GM23248 (cell line): Measurements from ENCODE around the gene PEMT. TPM values are rescaled to one million over a fixed set of nuclear protein-coding genes. Genes with fewer than 3 reads are reported as not detected.
"Not testable (repeated sequence)": the region's sequence is repeated elsewhere in the genome, so short reads cannot be mapped to it uniquely, and the experiment has no call there.

Source experiments
- DNase-seq: peaks from one replicate; pipeline ENCODE4 v3.0.0-alpha.2; 2015
- H2AFZ ChIP-seq: fragments of 200-600 bp; sonication (generic); 2 replicates; pipeline ENCODE4 v1.6.1; 2016; ENCODE audit warnings: antibody characterized with exemption
- H3F3A ChIP-seq: fragments of 200-600 bp; sonication (generic); 2 replicates; pipeline ENCODE4 v1.6.1; 2016; ENCODE audit warnings: mild to moderate bottlenecking, antibody characterized with exemption, mixed run types; ENCODE audit not compliant: insufficient read depth
- H3K27ac ChIP-seq: fragments of 200-600 bp; sonication (generic); 2 replicates; pipeline ENCODE4 v1.5.1; 2016; ENCODE audit warnings: mild to moderate bottlenecking
- H3K27me3 ChIP-seq: fragments of 200-600 bp; sonication (generic); replicated peaks from 2 replicates; pipeline ENCODE4 v1.6.1; 2016; ENCODE audit warnings: mild to moderate bottlenecking; ENCODE audit not compliant: insufficient read depth
- H3K36me3 ChIP-seq: fragments of 200-600 bp; sonication (generic); 2 replicates; pipeline ENCODE4 v1.6.1; 2016; ENCODE audit warnings: low read depth, mild to moderate bottlenecking
- H3K4me1 ChIP-seq: fragments of 200-600 bp; sonication (generic); 2 replicates; pipeline ENCODE4 v1.6.1; 2016; ENCODE audit warnings: mild to moderate bottlenecking; ENCODE audit not compliant: insufficient read depth
- H3K4me2 ChIP-seq: fragments of 200-600 bp; sonication (generic); one replicate; pipeline ENCODE4 v1.6.1; 2016; ENCODE audit warnings: mild to moderate bottlenecking; ENCODE audit not compliant: unreplicated experiment
- H3K4me3 ChIP-seq: fragments of 200-600 bp; sonication (generic); 2 replicates; pipeline ENCODE4 v1.5.1; 2016; ENCODE audit warnings: mild to moderate bottlenecking
- H3K79me2 ChIP-seq: fragments of 200-600 bp; sonication (generic); 2 replicates; pipeline ENCODE4 v1.6.1; 2016; ENCODE audit warnings: mild to moderate bottlenecking; ENCODE audit not compliant: insufficient read depth
- H3K9ac ChIP-seq: fragments of 200-600 bp; sonication (generic); 2 replicates; pipeline ENCODE4 v1.6.1; 2016; ENCODE audit warnings: mild to moderate bottlenecking
- H3K9me2 ChIP-seq: fragments of 200-600 bp; sonication (generic); 2 replicates; pipeline ENCODE4 v1.6.1; 2016; ENCODE audit warnings: mixed run types, mild to moderate bottlenecking, moderate library complexity; ENCODE audit not compliant: insufficient read depth
- H3K9me3 ChIP-seq: fragments of 200-600 bp; sonication (generic); one replicate; pipeline ENCODE4 v1.6.1; 2017; ENCODE audit warnings: low read depth
- H4K20me1 ChIP-seq: fragments of 200-600 bp; sonication (generic); 2 replicates; pipeline ENCODE4 v1.6.0; 2016; ENCODE audit not compliant: insufficient read depth
- EZH2 ChIP-seq: fragments of 200-600 bp; sonication (generic); IDR thresholded peaks from 2 replicates; pipeline ENCODE4 v1.6.1; 2018; ENCODE audit warnings: antibody characterized with exemption, mild to moderate bottlenecking; ENCODE audit not compliant: insufficient read depth, poor library complexity, severe bottlenecking
- EZH2phosphoT487 ChIP-seq: fragments of 200-600 bp; sonication (generic); IDR thresholded peaks from 2 replicates; pipeline ENCODE4 v1.6.1; 2018; ENCODE audit warnings: antibody characterized with exemption, moderate library complexity, mild to moderate bottlenecking, low read depth; ENCODE audit not compliant: insufficient read depth
- WGBS, 2 experiments: methylation state at CpG; one replicate each; pipeline ENCODE4 v1.1.6; 2015 to 2017; ENCODE audit warnings: low lambda C conversion rate in 2 of 2, low coverage in 1 of 2; ENCODE audit errors: missing lambda C conversion rate in 2 of 2; 5-methylcytosine and 5-hydroxymethylcytosine counted together
- in situ Hi-C: fragments of 300-500 bp; cut with MboI; formaldehyde crosslinking; loops from 2 replicates; pipeline ENCODE4 v1.15.0; 2020
- polyA plus RNA-seq: library from polyadenylated mRNA; unstranded; fragments of >200 nt; fragmentation: Nextera tagmentation; extraction: Ambion mirVana; gene quantifications from 2 replicates; pipeline ENCODE4 v1.2.1, GENCODE V29; 2016
- total RNA-seq: library from RNA; depleted of rRNA; stranded (reverse); fragments of >200 nt; shearing (Covaris generic); gene quantifications from 2 replicates; pipeline ENCODE4 v1.2.3, GENCODE V29; 2014

The PEMT gene
- total and polyA plus RNA-seq, 2 experiments from 2014 or later = 62.0 to 68.7 TPM

GRCh38 chr17:17635126-17635525 lies 43.6 kb upstream of the PEMT start:
- H3K4me3 ChIP-seq = no peak overlapping the region

GRCh38 chr17:17633310-17633709 lies 41.8 kb upstream of the PEMT start:
- no peak for DNase-seq
- Histone ChIP-seq H3K4me2 (no peak overlapping the region), H3K9me2 (no peaks in the 10 kb centered on the region), H3K4me3 (no peak overlapping the region), H3K9me3 (no peaks in the 10 kb centered on the region), H2AFZ (no peak overlapping the region), H3K79me2 (no peaks in the 10 kb centered on the region), H3K4me1 (no peaks in the 10 kb centered on the region), H3K36me3 (no peaks in the 10 kb centered on the region), H3K27ac (no peak overlapping the region), H3K9ac (no peak overlapping the region), H3K27me3 (peaks cover 7% of the 10 kb centered on the region; the same call in 1 of the 2 replicates), H3F3A (no peaks in the 10 kb centered on the region), H4K20me1 (no peaks in the 10 kb centered on the region)
- TF ChIP-seq EZH2 = no peak
- TF ChIP-seq EZH2phosphoT487 = no peak
- in situ Hi-C loops = no loop called here
- 77 to 79% methylated on average over 6 of the region's 6 CpGs for WGBS, 2 experiments

More at GRCh38 chr17:17635126-17635525, 43.6 kb upstream of the PEMT start:
- H3K79me2 ChIP-seq = no peaks in the 10 kb centered on the region
- no peaks in the 10 kb centered on the region for H3K36me3 ChIP-seq
- H3F3A ChIP-seq = no peaks in the 10 kb centered on the region
- H3K4me2 ChIP-seq = no peak overlapping the region
- H3K27ac ChIP-seq = no peak overlapping the region
- no peak overlapping the region for H3K9ac ChIP-seq
- WGBS, 2 experiments = 56 to 58% methylated on average over 5 of the region's 5 CpGs
- no peak overlapping the region for H2AFZ ChIP-seq
- H3K4me1 ChIP-seq = no peaks in the 10 kb centered on the region
- peak; percentile 53 for DNase-seq
- no peaks in the 10 kb centered on the region for H4K20me1 ChIP-seq
- no peak for TF ChIP-seq EZH2
- no peak for TF ChIP-seq EZH2phosphoT487
- no peaks in the 10 kb centered on the region for H3K9me2 ChIP-seq
- H3K9me3 ChIP-seq = no peaks in the 10 kb centered on the region
- peaks cover 7% of the 10 kb centered on the region; the same call in 1 of the 2 replicates for H3K27me3 ChIP-seq
- in situ Hi-C loops = no loop called here

GRCh38 chr17:17632690-17633089 lies 41.2 kb upstream of the PEMT start:
- H3K4me3 ChIP-seq, H3F3A ChIP-seq, H2AFZ ChIP-seq, H3K9ac ChIP-seq, DNase-seq, in situ Hi-C loops, H3K27ac ChIP-seq, H3K27me3 ChIP-seq, H3K9me3 ChIP-seq, H3K36me3 ChIP-seq, H4K20me1 ChIP-seq, H3K79me2 ChIP-seq, H3K4me1 ChIP-seq, H3K9me2 ChIP-seq, H3K4me2 ChIP-seq: not testable (repeated sequence)
- WGBS, 2 experiments = 56 to 72% methylated on average over 5 of the region's 5 CpGs

- H3K4me2 ChIP-seq = peak overlapping the region; percentile 73
Measured at GRCh38 chr17:17628388-17629008, 37.0 kb upstream of the PEMT start.

More at GRCh38 chr17:17628388-17629008, 37.0 kb upstream of the PEMT start:
- no peaks in the 10 kb centered on the region for H3K79me2 ChIP-seq
- H4K20me1 ChIP-seq = no peaks in the 10 kb centered on the region
- H3K27ac ChIP-seq = no peak overlapping the region
- H3K4me3 ChIP-seq = peak overlapping the region; percentile 51
- H3K36me3 ChIP-seq = no peaks in the 10 kb centered on the region
- H3K9me3 ChIP-seq = no peaks in the 10 kb centered on the region
- in situ Hi-C loops = no loop called here
- H3K27me3 ChIP-seq = peaks cover 7% of the 10 kb centered on the region; the same call in 1 of the 2 replicates
- H3K9ac ChIP-seq = 0 out of 2 replicates have a peak overlapping the region, but pooled peaks have one; percentile 23
- no peaks in the 10 kb centered on the region for H3F3A ChIP-seq
- no peaks in the 10 kb centered on the region for H3K9me2 ChIP-seq
- H3K4me1 ChIP-seq = no peaks in the 10 kb centered on the region
- WGBS, 2 experiments = 26 to 29% methylated on average over 15 to 17 of the region's 17 CpGs
- TF ChIP-seq EZH2 (no peak), EZH2phosphoT487 (no peak)
- peak overlapping the region; percentile 48; the same call in 1 of the 2 replicates for H2AFZ ChIP-seq
- DNase-seq = peak; percentile 30
